Measurements from ENCODE around the gene LBR.

Gene LBR

GRCh38 chr1:225380691-225381090 lies 47.1 kb downstream of the LBR start:
- no peak overlapping the region for H3K4me3 ChIP-seq
- H3K4me1 ChIP-seq = no peaks in the 10 kb centered on the region
- no peaks in the 10 kb centered on the region for H3K36me3 ChIP-seq
- TF ChIP-seq, protein P1, sequence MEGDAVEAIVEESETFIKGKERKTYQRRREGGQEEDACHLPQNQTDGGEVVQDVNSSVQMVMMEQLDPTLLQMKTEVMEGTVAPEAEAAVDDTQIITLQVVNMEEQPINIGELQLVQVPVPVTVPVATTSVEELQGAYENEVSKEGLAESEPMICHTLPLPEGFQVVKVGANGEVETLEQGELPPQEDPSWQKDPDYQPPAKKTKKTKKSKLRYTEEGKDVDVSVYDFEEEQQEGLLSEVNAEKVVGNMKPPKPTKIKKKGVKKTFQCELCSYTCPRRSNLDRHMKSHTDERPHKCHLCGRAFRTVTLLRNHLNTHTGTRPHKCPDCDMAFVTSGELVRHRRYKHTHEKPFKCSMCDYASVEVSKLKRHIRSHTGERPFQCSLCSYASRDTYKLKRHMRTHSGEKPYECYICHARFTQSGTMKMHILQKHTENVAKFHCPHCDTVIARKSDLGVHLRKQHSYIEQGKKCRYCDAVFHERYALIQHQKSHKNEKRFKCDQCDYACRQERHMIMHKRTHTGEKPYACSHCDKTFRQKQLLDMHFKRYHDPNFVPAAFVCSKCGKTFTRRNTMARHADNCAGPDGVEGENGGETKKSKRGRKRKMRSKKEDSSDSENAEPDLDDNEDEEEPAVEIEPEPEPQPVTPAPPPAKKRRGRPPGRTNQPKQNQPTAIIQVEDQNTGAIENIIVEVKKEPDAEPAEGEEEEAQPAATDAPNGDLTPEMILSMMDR (IDR thresholded peaks at IDR 0.05) = no peak
- no peak overlapping the region for H3K27ac ChIP-seq
- H3K9me3 ChIP-seq = no peaks in the 10 kb centered on the region
- intact Hi-C loops (cut with DNase I; ENCODE audit: low total_unique reads) = no loop called here
- no peak for DNase-seq
- H3K27me3 ChIP-seq = no peaks in the 10 kb centered on the region

GRCh38 chr1:225378880-225379279 lies 49.0 kb downstream of the LBR start:
- no peaks in the 10 kb centered on the region for H3K9me3 ChIP-seq
- TF ChIP-seq, protein P1 (IDR thresholded peaks at IDR 0.05) = no peak
- intact Hi-C loops (cut with DNase I; ENCODE audit: low total_unique reads) = no loop called here
- no peaks in the 10 kb centered on the region for H3K4me1 ChIP-seq
- H3K27ac ChIP-seq = no peak overlapping the region
- H3K4me3 ChIP-seq = no peak overlapping the region
- no peaks in the 10 kb centered on the region for H3K36me3 ChIP-seq
- no peak for DNase-seq
- no peaks in the 10 kb centered on the region for H3K27me3 ChIP-seq

- Histone ChIP-seq H3K4me1 (no peaks in the 10 kb centered on the region), H3K9me3 (no peaks in the 10 kb centered on the region), H3K36me3 (no peaks in the 10 kb centered on the region), H3K27me3 (no peaks in the 10 kb centered on the region), H3K4me3 (no peak overlapping the region), H3K27ac (no peak overlapping the region)
- no peak for DNase-seq
- TF ChIP-seq, protein P1 (IDR thresholded peaks at IDR 0.05) = no peak
- intact Hi-C loops (cut with DNase I; ENCODE audit: low total_unique reads) = no loop called here
These were observed 52.8 kb downstream of the LBR start for GRCh38 chr1:225374996-225375395.

DNA sequence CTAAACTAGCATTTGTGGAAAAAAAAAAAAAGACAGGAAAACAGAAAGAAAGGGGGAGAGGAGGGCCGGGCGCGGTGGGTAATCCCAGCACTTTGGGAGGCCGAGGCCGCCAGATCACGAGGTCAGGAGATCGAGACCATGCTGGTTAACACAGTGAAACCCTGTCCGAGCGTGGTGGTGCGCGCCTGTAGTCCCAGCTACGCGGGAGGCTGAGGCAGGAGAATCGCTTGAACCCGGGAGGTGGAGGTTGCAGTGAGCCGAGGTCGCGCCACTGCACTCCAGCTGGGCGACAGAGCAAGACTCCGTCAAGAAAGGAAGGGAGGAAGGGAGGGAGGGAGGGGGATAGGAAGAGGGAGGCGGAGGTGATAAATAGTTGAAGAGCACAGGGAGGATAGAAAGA lies 54.7 kb downstream of the LBR start:
- Histone ChIP-seq H3K4me1 (no peaks in the 10 kb centered on the region), H3K27ac (no peak overlapping the region), H3K36me3 (no peaks in the 10 kb centered on the region), H3K9me3 (no peaks in the 10 kb centered on the region), H3K4me3 (no peak overlapping the region), H3K27me3 (no peaks in the 10 kb centered on the region)
- intact Hi-C loops (cut with DNase I; ENCODE audit: low total_unique reads) = no loop called here
- DNase-seq = no peak
- TF ChIP-seq, protein P1 (IDR thresholded peaks at IDR 0.05) = no peak

DNA sequence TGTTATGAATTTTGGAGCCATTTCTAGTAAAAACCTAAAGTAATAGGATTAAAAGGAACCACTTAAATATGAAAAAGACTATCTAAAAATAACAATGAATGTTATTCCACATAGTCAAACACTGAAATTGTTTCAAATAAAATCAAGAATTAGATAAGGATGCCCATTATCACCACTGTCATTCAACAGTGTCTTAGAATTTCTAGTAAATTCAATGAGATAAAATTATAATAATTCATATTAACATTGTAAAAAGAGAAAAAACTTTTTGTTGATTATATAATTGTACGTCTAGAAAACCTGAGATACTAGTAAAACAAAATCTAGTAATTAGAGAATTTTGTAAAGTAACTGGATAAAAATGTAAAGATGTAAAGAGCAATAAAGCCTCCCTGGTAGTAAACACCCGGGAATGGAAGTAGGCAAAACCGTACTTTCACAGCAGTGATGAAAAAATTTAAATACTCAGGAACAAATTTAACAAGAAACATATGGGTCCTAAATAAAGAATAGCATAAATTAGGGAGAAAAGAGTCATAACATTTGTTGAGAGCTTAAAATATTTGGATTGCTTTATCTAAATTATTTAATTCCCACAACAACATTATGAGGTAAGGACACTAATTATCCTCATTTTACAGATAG lies 56.4 kb downstream of the LBR start:
- H3K4me1 ChIP-seq = no peaks in the 10 kb centered on the region
- H3K27ac ChIP-seq = no peak overlapping the region
- no peaks in the 10 kb centered on the region for H3K36me3 ChIP-seq
- DNase-seq = no peak
- no peak overlapping the region for H3K4me3 ChIP-seq
- TF ChIP-seq, protein P1 (IDR thresholded peaks at IDR 0.05) = no peak
- intact Hi-C loops (cut with DNase I; ENCODE audit: low total_unique reads) = no loop called here
- H3K27me3 ChIP-seq = no peaks in the 10 kb centered on the region
- H3K9me3 ChIP-seq = no peaks in the 10 kb centered on the region

Data from tibial artery (tissue), 4 donors.